Naive thymus-derived CD4-positive, alpha-beta T cell (primary cell): ENCODE measurements around the gene MAL. TPM values are rescaled to one million over a fixed set of nuclear protein-coding genes. Genes with fewer than 3 reads are reported as not detected.
"Not testable (repeated sequence)": the region's sequence is repeated elsewhere in the genome, so short reads cannot be mapped to it uniquely, and the experiment has no call there.

ENCODE experiments used
- ATAC-seq: fragments of 150-1000 bp; cut with Tn5 transposase; 2 replicates; pipeline ENCODE4 v1.10.0; 2021; ENCODE audit warnings: mild to moderate bottlenecking, moderate library complexity
- CTCF ChIA-PET: fragments of 350-600 bp; sonication (Branson Sonifier 250); formaldehyde crosslinking; loops from one replicate; lab custom pipeline; 2021; ENCODE audit warnings: antibody characterized with exemption; lab: Charles Lee
- POLR2A ChIA-PET: fragments of 350-600 bp; sonication (Branson Sonifier 250); formaldehyde crosslinking; loops from one replicate; lab custom pipeline; 2021; ENCODE audit warnings: antibody characterized with exemption, inconsistent platforms; lab: Charles Lee
- DNase-seq, 9 donors: peaks; one replicate each; pipeline versions ENCODE4 v3.0.0 to v3.0.0-alpha.2; 2020 to 2022; ENCODE audit warnings: mixed read lengths in 1 of 9
- H3K27ac ChIP-seq: one replicate; pipeline ENCODE4 v1.7.0; 2013; ENCODE audit warnings: mild to moderate bottlenecking, low read depth, low read length, moderate library complexity
- H3K27me3 ChIP-seq, 2 donors: one replicate each; pipeline ENCODE4 v1.7.0; 2013; ENCODE audit warnings: low read length in 2 of 2, mild to moderate bottlenecking in 2 of 2, moderate library complexity in 2 of 2; ENCODE audit not compliant: control insufficient read depth in 2 of 2, insufficient read depth in 2 of 2
- H3K36me3 ChIP-seq, 3 experiments: 1 replicate in 2 of 3; 2 replicates in 1 of 3; pipeline ENCODE4 v1.7.0; 2013; ENCODE audit warnings: low read length in 3 of 3, mild to moderate bottlenecking in 3 of 3, moderate library complexity in 1 of 3; ENCODE audit not compliant: insufficient read depth in 3 of 3, control insufficient read depth in 2 of 3
- H3K4me1 ChIP-seq, 2 donors: one replicate each; pipeline ENCODE4 v1.7.0; 2013; ENCODE audit warnings: low read length in 2 of 2, mild to moderate bottlenecking in 2 of 2, moderate library complexity in 1 of 2; ENCODE audit not compliant: control insufficient read depth in 2 of 2, insufficient read depth in 2 of 2
- H3K4me3 ChIP-seq: 2 replicates; pipeline ENCODE4 v1.7.0; 2013; ENCODE audit warnings: mild to moderate bottlenecking, low read length
- H3K9me3 ChIP-seq, 3 experiments: 1 replicate in 2 of 3; 2 replicates in 1 of 3; pipeline ENCODE4 v1.7.0; 2013; ENCODE audit warnings: low read length in 3 of 3; ENCODE audit not compliant: control insufficient read depth in 2 of 3
- H3K27ac Mint-ChIP-seq, 9 donors: one replicate each; pipeline ENCODE4 v1.8.0; 2020 to 2022; ENCODE audit warnings: mixed read lengths in 9 of 9, mild to moderate bottlenecking in 8 of 9, moderate library complexity in 5 of 9, inconsistent platforms in 2 of 9
- H3K27me3 Mint-ChIP-seq, 5 donors: one replicate each; pipeline ENCODE4 v1.8.0; 2021 to 2022; ENCODE audit warnings: mixed read lengths in 5 of 5, mild to moderate bottlenecking in 1 of 5
- H3K36me3 Mint-ChIP-seq, 5 donors: one replicate each; pipeline ENCODE4 v1.8.0; 2020 to 2022; ENCODE audit warnings: mixed read lengths in 5 of 5, mild to moderate bottlenecking in 3 of 5, inconsistent platforms in 1 of 5
- H3K4me1 Mint-ChIP-seq, 7 donors: one replicate each; pipeline ENCODE4 v1.8.0; 2020 to 2022; ENCODE audit warnings: mixed read lengths in 7 of 7, mild to moderate bottlenecking in 3 of 7, inconsistent platforms in 1 of 7
- H3K4me3 Mint-ChIP-seq, 10 donors: one replicate each; pipeline ENCODE4 v1.8.0; 2020 to 2022; ENCODE audit warnings: mild to moderate bottlenecking in 10 of 10, mixed read lengths in 10 of 10, moderate library complexity in 6 of 10, inconsistent platforms in 2 of 10
- H3K9me3 Mint-ChIP-seq, 11 donors: one replicate each; pipeline ENCODE4 v1.8.0; 2020 to 2022; ENCODE audit warnings: mixed read lengths in 11 of 11, mild to moderate bottlenecking in 4 of 11, inconsistent platforms in 1 of 11, moderate library complexity in 1 of 11
- intact Hi-C, 2 donors: fragments of 100-400 bp; cut with micrococcal nuclease; formaldehyde crosslinking; loops; one replicate each; pipeline ENCODE4 v1.15.1; 2023
- polyA plus RNA-seq, 2 donors: library from polyadenylated mRNA; unstranded; fragments of 300-500 nt; fragmentation: Illumina TruSeq; gene quantifications; one replicate each; pipeline ENCODE4 v1.2.3, GENCODE V29; 2021
- total RNA-seq, 6 experiments: library from RNA in 5 of 6; stranded (reverse) in 5 of 6; gene quantifications; 1 replicate in 5 of 6; 2 replicates in 1 of 6; pipeline ENCODE4 v1.2.3 and lab custom pipeline; 2021 to 2026

The MAL gene
- total and polyA plus RNA-seq, 7 experiments from 2014 or later: 124 to 575 (median 176) TPM

DNA sequence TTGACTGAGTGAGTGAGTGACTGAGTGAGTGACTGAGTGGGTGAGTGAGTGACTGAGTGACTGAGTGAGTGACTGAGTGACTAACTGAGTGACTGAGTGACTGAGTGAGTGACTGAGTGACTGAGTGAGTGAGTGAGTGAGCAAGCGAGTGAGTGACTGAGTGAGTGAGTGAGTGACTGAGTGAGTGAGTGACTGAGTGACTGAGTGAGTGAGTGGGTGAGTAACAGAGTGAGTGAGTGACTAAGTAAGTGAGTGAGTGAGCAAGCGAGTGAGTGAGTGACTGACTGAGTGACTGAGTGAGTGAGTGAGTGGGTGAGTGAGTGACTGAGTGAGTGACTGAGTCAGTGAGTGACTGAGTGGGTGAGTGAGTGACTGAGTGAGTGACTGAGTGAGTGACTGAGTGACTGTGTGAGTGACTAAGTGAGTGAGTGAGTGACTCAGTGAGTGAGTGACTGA, 11.9 kb downstream of the MAL start:
- no peak for ATAC-seq

DNA sequence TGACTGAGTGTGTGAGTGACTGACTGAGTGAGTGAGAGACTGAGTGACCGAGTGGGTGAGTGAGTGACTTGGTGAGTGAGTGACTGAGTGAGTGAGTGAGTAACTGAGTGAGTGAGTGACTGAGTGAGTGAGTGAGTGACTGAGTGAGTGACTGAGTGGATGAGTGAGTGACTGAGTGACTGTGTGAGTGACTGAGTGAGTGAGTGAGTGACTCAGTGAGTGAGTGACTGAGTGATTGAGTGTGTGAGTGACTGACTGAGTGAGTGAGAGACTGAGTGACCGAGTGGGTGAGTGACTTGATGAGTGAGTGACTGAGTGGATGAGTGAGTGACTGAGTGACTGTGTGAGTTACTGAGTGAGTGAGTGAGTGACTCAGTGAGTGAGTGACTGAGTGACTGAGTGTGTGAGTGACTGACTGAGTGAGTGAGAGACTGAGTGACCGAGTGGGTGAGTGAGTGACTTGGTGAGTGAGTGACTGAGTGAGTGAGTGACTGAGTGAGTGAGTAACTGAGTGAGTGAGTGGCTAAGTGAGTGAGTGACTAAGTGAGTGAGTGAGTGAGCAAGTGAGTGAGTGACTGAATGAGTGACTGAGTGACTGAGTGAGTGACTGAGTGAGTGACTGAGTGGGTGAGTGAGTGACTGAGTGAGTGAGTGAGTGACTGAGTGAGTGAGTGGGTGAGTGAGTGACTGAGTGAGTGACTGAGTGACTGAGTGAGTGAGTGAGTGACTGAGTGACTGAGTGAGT, 12.5 kb downstream of the MAL start:
- CTCF ChIA-PET, ATAC-seq, H3K27me3 ChIP-seq, H3K9me3 ChIP-seq, H3K27me3 Mint-ChIP-seq, DNase-seq, POLR2A ChIA-PET, H3K4me3 ChIP-seq, intact Hi-C loops: not testable (repeated sequence)
- peaks cover 0 to 59% of the 10 kb centered on the region in 2 donors for H3K4me1 ChIP-seq
- Mint-ChIP-seq H3K4me3 (peak overlapping the region in 8 of 10 donors; percentile 0 to 74 (median 57)), H3K4me1 (peaks cover 44 to 100% (median 96%) of the 10 kb centered on the region in 7 donors), H3K27ac (peak overlapping the region; percentile 49 to 98 (median 84)), H3K9me3 (peaks cover 0 to 17% (median 0%) of the 10 kb centered on the region in 11 donors), H3K36me3 (peaks cover 4 to 49% (median 39%) of the 10 kb centered on the region in 5 donors)
- peak overlapping the region; percentile 62 for H3K27ac ChIP-seq
- peaks cover 0 to 20% (median 0%) of the 10 kb centered on the region in 3 experiments for H3K36me3 ChIP-seq

More for the DNA sequence above, 11.9 kb downstream of the MAL start:
- H3K36me3 Mint-ChIP-seq: peaks cover 4 to 49% (median 39%) of the 10 kb centered on the region in 5 donors
- Histone ChIP-seq H3K4me1 (peaks cover 0 to 59% of the 10 kb centered on the region in 2 donors), H3K9me3 (no peaks in the 10 kb centered on the region), H3K27me3 (no peaks in the 10 kb centered on the region), H3K36me3 (peaks cover 0 to 17% (median 0%) of the 10 kb centered on the region in 3 experiments), H3K4me3 (no peak overlapping the region), H3K27ac (peak overlapping the region; percentile 62)
- H3K4me1 Mint-ChIP-seq: peaks cover 45 to 100% (median 96%) of the 10 kb centered on the region in 7 donors
- H3K4me3 Mint-ChIP-seq: peak overlapping the region in 9 of 10 donors; percentile 0 to 74 (median 57)
- no peak for DNase-seq
- peak overlapping the region; percentile 49 to 98 (median 84) for H3K27ac Mint-ChIP-seq
- H3K27me3 Mint-ChIP-seq: no peaks in the 10 kb centered on the region
- intact Hi-C loops: no loop called here
- ChIA-PET CTCF (no interaction called here), POLR2A (no interaction called here)
- peaks cover 0 to 17% (median 0%) of the 10 kb centered on the region in 11 donors for H3K9me3 Mint-ChIP-seq

DNA sequence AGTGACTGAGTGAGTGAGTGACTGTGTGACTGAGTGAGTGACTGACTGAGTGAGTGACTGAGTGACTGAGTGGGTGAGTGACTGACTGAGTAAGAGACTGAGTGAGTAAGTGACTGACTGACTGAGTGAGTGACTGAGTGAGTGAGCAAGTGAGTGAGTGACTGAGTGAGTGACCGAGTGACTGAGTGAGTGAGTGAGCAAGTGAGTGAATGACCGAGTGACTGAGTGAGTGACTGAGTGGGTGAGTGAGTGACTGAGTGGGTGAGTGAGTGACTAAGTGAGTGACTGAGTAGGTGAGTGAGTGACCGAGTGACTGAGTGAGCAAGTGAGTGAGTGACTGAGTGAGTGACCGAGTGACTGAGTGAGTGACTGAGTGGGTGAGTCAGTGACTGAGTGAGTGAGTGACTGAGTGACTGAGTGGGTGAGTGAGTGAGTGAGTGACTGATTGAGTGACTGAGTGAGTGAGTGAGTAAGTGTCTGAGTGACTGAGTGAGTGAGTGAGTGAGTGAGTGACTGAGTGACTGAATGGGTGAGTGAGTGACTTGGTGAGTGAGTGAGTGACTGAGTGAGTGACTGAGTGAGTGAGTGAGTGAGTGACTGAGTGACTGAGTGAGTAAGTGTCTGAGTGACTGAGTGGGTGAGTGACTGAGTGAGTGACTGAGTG, 13.3 kb downstream of the MAL start:
- H3K27ac ChIP-seq: peak overlapping the region; percentile 62
- intact Hi-C loops: no loop called here
- H3K4me1 Mint-ChIP-seq: peaks cover 44 to 100% (median 96%) of the 10 kb centered on the region in 7 donors
- peak overlapping the region in 8 of 10 donors; percentile 8 to 74 (median 42) for H3K4me3 Mint-ChIP-seq
- POLR2A ChIA-PET: interaction anchor here (1.3 to 6.6 kb wide), 2 partner anchors 14 to 18 kb away, joined by 5 to 51 read pairs; no protein-coding TSS in a partner anchor
- peak overlapping the region; percentile 49 to 98 (median 84) for H3K27ac Mint-ChIP-seq
- H3K4me3 ChIP-seq: no peak overlapping the region
- CTCF ChIA-PET: no interaction called here
- peaks cover 0 to 23% (median 0%) of the 10 kb centered on the region in 3 experiments for H3K36me3 ChIP-seq
- H3K36me3 Mint-ChIP-seq: peaks cover 4 to 47% (median 39%) of the 10 kb centered on the region in 5 donors
- DNase-seq (no peak), ATAC-seq (no peak)
- peaks cover 0 to 17% (median 0%) of the 10 kb centered on the region in 11 donors for H3K9me3 Mint-ChIP-seq
- H3K27me3 ChIP-seq: no peaks in the 10 kb centered on the region
- H3K4me1 ChIP-seq: peaks cover 0 to 63% of the 10 kb centered on the region in 2 donors
- no peaks in the 10 kb centered on the region for H3K9me3 ChIP-seq
- H3K27me3 Mint-ChIP-seq: no peaks in the 10 kb centered on the region

DNA sequence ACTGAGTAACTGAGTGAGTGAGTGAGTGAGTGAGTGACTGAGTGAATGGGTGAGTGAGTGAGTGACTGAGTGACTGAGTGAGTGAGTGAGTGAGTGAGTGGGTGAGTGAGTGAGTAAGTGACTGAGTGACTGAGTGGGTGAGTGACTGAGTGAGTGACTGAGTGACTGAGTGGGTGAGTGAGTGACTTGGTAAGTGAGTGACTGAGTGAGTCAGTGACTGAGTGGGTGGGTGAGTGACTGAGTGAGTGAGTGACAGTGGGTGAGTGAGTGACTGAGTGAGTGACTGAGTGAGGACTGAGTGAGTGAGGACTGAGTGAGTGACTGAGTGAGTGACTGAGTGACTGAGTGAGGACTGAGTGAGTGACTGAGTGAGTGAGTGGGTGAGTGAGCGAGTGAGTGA, 13.9 kb downstream of the MAL start:
- Mint-ChIP-seq H3K27me3 (no peaks in the 10 kb centered on the region), H3K27ac (peak overlapping the region; percentile 49 to 98 (median 84)), H3K4me3 (peak overlapping the region in 6 of 10 donors; percentile 8 to 74 (median 34)), H3K9me3 (peaks cover 0 to 17% (median 0%) of the 10 kb centered on the region in 11 donors), H3K36me3 (peaks cover 4 to 52% (median 39%) of the 10 kb centered on the region in 5 donors), H3K4me1 (peaks cover 44 to 100% (median 96%) of the 10 kb centered on the region in 7 donors)
- H3K36me3 ChIP-seq: peaks cover 0 to 23% (median 0%) of the 10 kb centered on the region in 3 experiments
- ChIA-PET POLR2A (interaction anchor here (0.7 to 7.0 kb wide), 6 partner anchors 9 to 38 kb away, joined by 5 to 98 read pairs (median 30); partner anchors contain the start of gene MAL), CTCF (no interaction called here)
- no peaks in the 10 kb centered on the region for H3K27me3 ChIP-seq
- peak overlapping the region; percentile 62 for H3K27ac ChIP-seq
- peaks cover 0 to 63% of the 10 kb centered on the region in 2 donors for H3K4me1 ChIP-seq
- no peaks in the 10 kb centered on the region for H3K9me3 ChIP-seq
- H3K4me3 ChIP-seq: no peak overlapping the region
- ATAC-seq: no peak
- intact Hi-C loops: no loop called here
- DNase-seq: peak in 1 of 9 donors; percentile 54

DNA sequence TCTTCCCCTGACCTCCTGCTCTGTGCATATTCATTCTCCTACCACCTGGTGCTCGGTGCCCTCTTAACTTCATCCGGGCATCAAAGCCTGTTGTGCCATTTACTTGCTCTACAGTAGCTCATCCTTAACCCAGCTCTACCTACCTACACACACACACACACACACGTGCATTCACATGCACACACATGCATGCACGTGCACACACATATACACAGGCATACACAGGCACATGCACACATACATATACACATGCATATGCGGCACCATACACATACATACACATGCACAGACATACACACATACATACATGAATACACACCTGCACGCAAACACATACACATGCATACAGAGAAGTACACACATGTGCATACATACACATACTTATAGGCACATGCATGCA, 14.5 kb downstream of the MAL start:
- H3K4me1 ChIP-seq: peaks cover 0 to 57% of the 10 kb centered on the region in 2 donors
- H3K9me3 ChIP-seq: no peaks in the 10 kb centered on the region
- intact Hi-C loops: loop anchor here (1.0 to 5.0 kb wide), 3 partner anchors 13 to 37 kb away; no protein-coding TSS in a partner anchor
- no peak overlapping the region for H3K4me3 ChIP-seq
- ATAC-seq: peak; percentile 30
- Mint-ChIP-seq H3K4me1 (peaks cover 44 to 100% (median 96%) of the 10 kb centered on the region in 7 donors), H3K4me3 (peak overlapping the region in 7 of 10 donors; percentile 1 to 32 (median 6)), H3K36me3 (peaks cover 4 to 53% (median 41%) of the 10 kb centered on the region in 5 donors), H3K27ac (peak overlapping the region; percentile 49 to 98 (median 84)), H3K9me3 (peaks cover 0 to 17% (median 0%) of the 10 kb centered on the region in 11 donors), H3K27me3 (no peaks in the 10 kb centered on the region)
- ChIA-PET CTCF (interaction anchor here (1.1 kb wide), 1 partner anchor 13 kb away, joined by 3 read pairs; no protein-coding TSS in a partner anchor), POLR2A (interaction anchor here (0.7 to 7.0 kb wide), 9 partner anchors 9 to 37 kb away, joined by 3 to 98 read pairs (median 10); partner anchors contain the start of gene MAL)
- peak overlapping the region; percentile 62 for H3K27ac ChIP-seq
- no peaks in the 10 kb centered on the region for H3K27me3 ChIP-seq
- peaks cover 0 to 29% (median 0%) of the 10 kb centered on the region in 3 experiments for H3K36me3 ChIP-seq
- no peak for DNase-seq

DNA sequence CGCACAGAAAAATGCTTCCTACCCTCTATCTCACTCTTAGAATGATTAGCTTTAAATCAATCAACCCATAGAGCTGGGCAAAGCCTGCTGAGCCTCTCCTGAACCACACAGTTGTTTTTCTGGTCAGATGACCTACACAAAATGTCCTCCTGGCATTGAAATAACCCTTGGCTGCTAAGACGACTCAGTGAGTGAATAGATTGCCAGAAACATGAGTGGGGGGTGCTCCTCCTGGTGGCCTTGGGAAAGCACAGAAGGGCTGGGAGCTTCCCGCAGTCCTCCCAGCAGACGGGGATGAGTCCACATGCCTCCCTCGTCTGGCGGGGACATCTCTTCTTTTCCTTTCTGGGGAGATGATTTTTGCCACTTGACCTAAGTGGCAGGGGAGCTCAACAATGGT, 14.9 kb downstream of the MAL start:
- Mint-ChIP-seq H3K27ac (peak overlapping the region; percentile 49 to 98 (median 81)), H3K4me1 (peaks cover 40 to 100% (median 96%) of the 10 kb centered on the region in 7 donors), H3K4me3 (peak overlapping the region in 1 of 10 donors; percentile 6), H3K36me3 (peaks cover 4 to 54% (median 40%) of the 10 kb centered on the region in 5 donors), H3K27me3 (no peaks in the 10 kb centered on the region), H3K9me3 (peaks cover 0 to 17% (median 0%) of the 10 kb centered on the region in 11 donors)
- intact Hi-C loops: loop anchor here (1.0 to 5.0 kb wide), 3 partner anchors 14 to 37 kb away; no protein-coding TSS in a partner anchor
- no peak for DNase-seq
- no peaks in the 10 kb centered on the region for H3K9me3 ChIP-seq
- H3K27me3 ChIP-seq: no peaks in the 10 kb centered on the region
- peaks cover 0 to 56% of the 10 kb centered on the region in 2 donors for H3K4me1 ChIP-seq
- H3K4me3 ChIP-seq: no peak overlapping the region
- POLR2A ChIA-PET: interaction anchor here (1.2 to 7.0 kb wide), 8 partner anchors 8 to 37 kb away, joined by 3 to 98 read pairs (median 9); partner anchors contain the start of gene MAL
- no peak for ATAC-seq
- peaks cover 0 to 34% (median 0%) of the 10 kb centered on the region in 3 experiments for H3K36me3 ChIP-seq
- H3K27ac ChIP-seq: no peak overlapping the region
- CTCF ChIA-PET: interaction anchor here (1.1 kb wide), 1 partner anchor 13 kb away, joined by 3 read pairs; no protein-coding TSS in a partner anchor
